Gastroesophageal sphincter (tissue), 4 donors: ENCODE results near the gene FOXO1. TPM values are rescaled to one million over a fixed set of nuclear protein-coding genes. Genes with fewer than 3 reads are reported as not detected.

ENCODE experiments used
- ATAC-seq: fragments of 150-250 bp; one replicate; pipeline ENCODE4 v1.9.1; 2016; ENCODE audit warnings: mild to moderate bottlenecking, moderate library complexity
- H3K27ac ChIP-seq, 4 donors: fragments of 200-600 bp; sonication (generic) in 3 of 4; 1 replicate in 3 of 4; 2 replicates in 1 of 4; pipeline ENCODE4 v1.5.1; 2016 to 2019
- H3K27me3 ChIP-seq: fragments of 200-600 bp; sonication (generic); one replicate; pipeline ENCODE4 v1.5.1; 2019
- H3K36me3 ChIP-seq, 2 donors: fragments of 200-600 bp; sonication (generic); one replicate each; pipeline ENCODE4 v1.5.1; 2019; ENCODE audit warnings: control low read depth in 1 of 2
- H3K4me1 ChIP-seq, 3 donors: fragments of 200-600 bp; sonication (generic); 1 replicate in 2 of 3; 2 replicates in 1 of 3; pipeline ENCODE4 v1.5.1; 2016 to 2019; ENCODE audit warnings: control low read depth in 2 of 3
- H3K4me3 ChIP-seq, 2 donors: fragments of 200-600 bp; sonication (generic); one replicate each; pipeline ENCODE4 v1.5.1; 2019; ENCODE audit warnings: mild to moderate bottlenecking in 1 of 2, moderate library complexity in 1 of 2
- H3K9me3 ChIP-seq, 3 donors: fragments of 200-600 bp; sonication (generic); one replicate each; pipeline ENCODE4 v1.5.1; 2017 to 2019; ENCODE audit warnings: control low read depth in 2 of 3
- CTCF ChIP-seq, 4 experiments: fragments of 200-600 bp in 2 of 4; fragments of 450-650 bp in 2 of 4; sonication (generic) in 1 of 4; IDR thresholded peaks; one replicate each; pipeline ENCODE4 v1.5.1; 2017 to 2019; ENCODE audit warnings: antibody characterized with exemption in 4 of 4, mild to moderate bottlenecking in 2 of 4, moderate library complexity in 2 of 4
- EP300 ChIP-seq: sonication (generic); formaldehyde crosslinking; IDR thresholded peaks from one replicate; pipeline ENCODE4 v1.6.1; 2017; ENCODE audit warnings: antibody characterized with exemption, mild to moderate bottlenecking
- POLR2A ChIP-seq, 2 donors: fragments of 450-650 bp; IDR thresholded peaks; one replicate each; pipeline ENCODE4 v1.6.1; 2017; ENCODE audit warnings: antibody characterized with exemption in 2 of 2, mild to moderate bottlenecking in 2 of 2, moderate library complexity in 1 of 2
- POLR2AphosphoS5 ChIP-seq: sonication (generic); formaldehyde crosslinking; IDR thresholded peaks from one replicate; pipeline ENCODE4 v1.6.1; 2017; ENCODE audit warnings: antibody characterized with exemption
- whole genome bisulfite sequencing, 2 donors: methylation state at CpG; one replicate each; pipeline ENCODE4 v1.1.5; 2018; ENCODE audit warnings: low coverage in 1 of 2; 5-methylcytosine and 5-hydroxymethylcytosine counted together
- total RNA-seq, 4 donors: library from RNA; depleted of rRNA; stranded (reverse); fragments of >200 nt; gene quantifications; one replicate each; pipeline ENCODE4 v1.1.0, GENCODE V29; 2016

Gene FOXO1
- total RNA-seq, 4 donors from 2014 or later, result 52.4 to 72.2 (median 59.5) TPM

DNA sequence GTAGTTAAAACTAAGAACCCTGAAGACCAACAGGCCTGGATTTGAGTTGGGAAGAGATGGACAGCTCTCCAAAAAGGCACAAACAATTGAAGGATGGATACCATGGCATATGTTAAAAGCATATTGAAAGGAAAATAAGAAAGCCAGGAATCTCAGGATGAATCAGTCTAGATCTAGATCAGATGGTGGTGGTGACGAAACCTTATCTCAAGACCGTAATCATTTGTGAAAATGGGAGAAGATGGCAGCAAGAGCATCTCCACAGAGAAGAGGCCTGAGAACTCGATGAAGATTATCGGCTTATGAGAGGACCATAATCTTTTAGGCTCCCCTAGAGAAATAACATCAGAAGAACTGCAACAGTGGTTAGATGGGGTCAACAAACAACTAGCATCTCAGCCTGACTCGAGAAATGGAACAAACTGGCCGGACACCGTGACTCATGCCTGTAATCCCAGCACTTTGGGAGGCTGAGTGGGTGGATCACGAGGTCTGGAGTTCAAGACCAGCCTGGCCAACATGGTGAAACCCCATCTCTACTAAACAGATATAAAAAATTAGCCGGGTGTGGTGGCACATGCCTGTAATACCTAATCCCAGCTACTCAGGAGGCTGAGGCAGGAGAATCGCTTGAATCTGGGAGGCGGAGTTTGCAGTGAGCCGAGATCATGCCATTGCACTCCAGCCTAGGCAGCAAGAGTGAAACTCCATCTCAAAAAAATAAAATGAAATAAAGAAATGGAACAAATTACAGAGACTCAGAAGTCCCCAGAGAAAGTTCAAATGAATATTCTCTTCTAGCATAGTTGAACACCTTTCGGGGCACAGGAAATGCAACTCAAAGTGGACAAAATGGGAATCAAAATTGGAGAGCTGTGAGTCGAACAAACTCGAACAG, 47.6 kb downstream of the FOXO1 start:
- H3K36me3 ChIP-seq, result no peaks in the 10 kb centered on the region
- H3K4me3 ChIP-seq, result no peak overlapping the region
- no peaks in the 10 kb centered on the region for H3K27me3 ChIP-seq
- no peak for TF ChIP-seq POLR2AphosphoS5
- no peak for TF ChIP-seq EP300
- TF ChIP-seq CTCF (IDR thresholded peaks at IDR 0.05), result no peak
- no peak for TF ChIP-seq POLR2A (IDR thresholded peaks at IDR 0.05)
- H3K9me3 ChIP-seq, result no peaks in the 10 kb centered on the region
- H3K27ac ChIP-seq, result no peak overlapping the region
- 92 to 96% methylated on average over 10 to 15 of the region's 15 CpGs for WGBS, 2 donors
- peaks cover 9 to 77% (median 20%) of the 10 kb centered on the region in 3 donors for H3K4me1 ChIP-seq
- ATAC-seq, result no peak

DNA sequence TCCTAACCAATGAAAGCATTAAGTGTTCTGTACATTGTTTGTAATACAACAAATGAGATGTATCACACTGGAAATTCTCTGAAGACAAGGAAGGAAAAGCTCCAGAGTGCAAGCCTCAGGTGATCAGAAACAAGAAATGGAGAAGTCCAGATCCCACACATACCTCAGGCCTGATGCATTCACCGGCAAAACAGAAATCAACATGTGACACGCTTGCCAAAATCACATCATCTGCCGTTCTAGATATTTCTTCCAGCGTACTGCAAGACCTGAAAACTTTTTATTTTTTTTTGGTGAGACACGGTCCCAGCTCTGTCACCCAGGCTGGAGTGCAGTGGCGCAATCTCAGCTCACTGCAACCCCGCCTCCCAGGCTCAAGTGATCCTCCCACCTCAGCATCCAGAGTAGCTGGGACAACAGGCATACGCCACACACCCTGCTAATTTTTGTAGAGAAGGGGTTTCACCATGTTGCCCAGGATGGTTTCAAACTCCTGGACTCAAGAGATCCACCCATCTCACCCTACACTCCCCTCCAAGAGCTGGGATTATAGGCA, 48.6 kb downstream of the FOXO1 start:
- Histone ChIP-seq H3K36me3 (no peaks in the 10 kb centered on the region), H3K27ac (no peak overlapping the region), H3K4me3 (no peak overlapping the region), H3K4me1 (peaks cover 9 to 77% (median 27%) of the 10 kb centered on the region in 3 donors), H3K27me3 (no peaks in the 10 kb centered on the region), H3K9me3 (no peaks in the 10 kb centered on the region)
- 89 to 91% methylated on average over 5 to 8 of the region's 8 CpGs for WGBS, 2 donors
- ATAC-seq, result no peak
- TF ChIP-seq CTCF (IDR thresholded peaks at IDR 0.05) (no peak), POLR2A (IDR thresholded peaks at IDR 0.05) (no peak), POLR2AphosphoS5 (no peak), EP300 (no peak)

- peaks cover 15 to 92% (median 31%) of the 10 kb centered on the region in 3 donors for H3K4me1 ChIP-seq
- H3K4me3 ChIP-seq, result no peak overlapping the region
- ATAC-seq, result no peak
- TF ChIP-seq CTCF (IDR thresholded peaks at IDR 0.05) (no peak), EP300 (no peak), POLR2A (IDR thresholded peaks at IDR 0.05) (no peak), POLR2AphosphoS5 (no peak)
- no peaks in the 10 kb centered on the region for H3K36me3 ChIP-seq
- H3K27me3 ChIP-seq, result no peaks in the 10 kb centered on the region
- no peaks in the 10 kb centered on the region for H3K9me3 ChIP-seq
- no peak overlapping the region for H3K27ac ChIP-seq
- WGBS, 2 donors, result 66 to 88% methylated on average over 5 to 7 of the region's 7 CpGs
Observed at GRCh38 chr13:40615619-40616018, 50.8 kb downstream of the FOXO1 start.

- Histone ChIP-seq H3K27me3 (no peaks in the 10 kb centered on the region), H3K9me3 (no peaks in the 10 kb centered on the region), H3K27ac (peak overlapping the region; percentile 20 to 57 (median 41)), H3K4me1 (peaks cover 15 to 100% (median 37%) of the 10 kb centered on the region in 3 donors), H3K36me3 (no peaks in the 10 kb centered on the region), H3K4me3 (no peak overlapping the region)
- TF ChIP-seq EP300 (no peak), POLR2A (IDR thresholded peaks at IDR 0.05) (no peak), CTCF (IDR thresholded peaks at IDR 0.05) (no peak), POLR2AphosphoS5 (no peak)
- ATAC-seq, result no peak
- 10 to 52% methylated on average over 4 of the region's 4 CpGs for WGBS, 2 donors
Observed at GRCh38 chr13:40613914-40614313, 52.5 kb downstream of the FOXO1 start.
